Ishikawa (cell line): ENCODE data around the gene CPLANE1.

Source experiments
- CEBPB ChIP-seq: IDR thresholded peaks from 2 replicates; pipeline ENCODE4 v1.6.1; 2012
- CREB1 ChIP-seq: IDR thresholded peaks from 2 replicates; pipeline ENCODE4 v1.6.1; 2012; ENCODE audit warnings: low read depth
- EGR1 ChIP-seq: IDR thresholded peaks from 2 replicates; pipeline ENCODE4 v1.6.1; 2012
- EP300 ChIP-seq: IDR thresholded peaks from 2 replicates; pipeline ENCODE4 v1.6.1; 2012; ENCODE audit warnings: borderline replicate concordance
- FOXM1 ChIP-seq: IDR thresholded peaks from 2 replicates; pipeline ENCODE4 v1.6.1; 2012; ENCODE audit warnings: low read depth, borderline replicate concordance
- MAX ChIP-seq: IDR thresholded peaks from 2 replicates; pipeline ENCODE4 v1.6.1; 2012
- NFIC ChIP-seq: IDR thresholded peaks from 2 replicates; pipeline ENCODE4 v1.6.1; 2012
- RAD21 ChIP-seq: IDR thresholded peaks from 2 replicates; pipeline ENCODE4 v1.6.1; 2012; ENCODE audit warnings: low read depth
- TAF1 ChIP-seq: IDR thresholded peaks from 2 replicates; pipeline ENCODE4 v1.6.1; 2012; ENCODE audit warnings: low read depth, mild to moderate bottlenecking
- TEAD4 ChIP-seq: IDR thresholded peaks from 2 replicates; pipeline ENCODE4 v1.6.1; 2012
- YY1 ChIP-seq: IDR thresholded peaks from 2 replicates; pipeline ENCODE4 v1.6.1; 2012; ENCODE audit warnings: low read depth
- ZBTB7A ChIP-seq: IDR thresholded peaks from 2 replicates; pipeline ENCODE4 v1.6.1; 2012; ENCODE audit warnings: low read depth
- TF ChIP-seq, protein P1 (sequence below): IDR thresholded peaks from 2 replicates; pipeline ENCODE4 v1.6.1; 2012; ENCODE audit warnings: low read depth, mild to moderate bottlenecking
- TF ChIP-seq, protein P2 (sequence below): IDR thresholded peaks from 2 replicates; pipeline ENCODE4 v1.6.1; 2012

Gene CPLANE1

DNA sequence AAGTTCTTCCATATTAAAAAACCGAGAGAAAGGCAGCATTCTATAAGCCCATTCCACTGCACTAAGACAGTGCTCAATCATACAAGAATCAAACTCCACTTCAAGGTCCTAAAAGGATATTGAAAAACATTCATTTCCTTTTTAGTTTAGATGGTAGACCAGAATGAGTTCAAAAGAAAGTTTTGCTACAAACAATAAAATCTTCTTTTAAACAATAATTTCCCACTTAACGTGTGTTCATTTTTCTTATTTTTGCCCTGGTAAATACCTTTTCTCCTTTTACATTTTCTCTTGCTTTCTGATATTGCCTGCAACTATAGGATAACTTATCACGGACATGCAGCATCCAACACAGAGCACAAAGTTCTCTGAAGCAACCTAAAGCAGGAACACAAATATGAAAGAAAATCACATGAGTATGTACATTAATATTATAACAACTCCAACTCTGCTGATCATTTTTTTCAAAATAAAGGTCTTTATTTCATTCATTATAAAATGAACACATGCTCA lies 61.7 kb downstream of the CPLANE1 start:
- TF ChIP-seq, protein P1, sequence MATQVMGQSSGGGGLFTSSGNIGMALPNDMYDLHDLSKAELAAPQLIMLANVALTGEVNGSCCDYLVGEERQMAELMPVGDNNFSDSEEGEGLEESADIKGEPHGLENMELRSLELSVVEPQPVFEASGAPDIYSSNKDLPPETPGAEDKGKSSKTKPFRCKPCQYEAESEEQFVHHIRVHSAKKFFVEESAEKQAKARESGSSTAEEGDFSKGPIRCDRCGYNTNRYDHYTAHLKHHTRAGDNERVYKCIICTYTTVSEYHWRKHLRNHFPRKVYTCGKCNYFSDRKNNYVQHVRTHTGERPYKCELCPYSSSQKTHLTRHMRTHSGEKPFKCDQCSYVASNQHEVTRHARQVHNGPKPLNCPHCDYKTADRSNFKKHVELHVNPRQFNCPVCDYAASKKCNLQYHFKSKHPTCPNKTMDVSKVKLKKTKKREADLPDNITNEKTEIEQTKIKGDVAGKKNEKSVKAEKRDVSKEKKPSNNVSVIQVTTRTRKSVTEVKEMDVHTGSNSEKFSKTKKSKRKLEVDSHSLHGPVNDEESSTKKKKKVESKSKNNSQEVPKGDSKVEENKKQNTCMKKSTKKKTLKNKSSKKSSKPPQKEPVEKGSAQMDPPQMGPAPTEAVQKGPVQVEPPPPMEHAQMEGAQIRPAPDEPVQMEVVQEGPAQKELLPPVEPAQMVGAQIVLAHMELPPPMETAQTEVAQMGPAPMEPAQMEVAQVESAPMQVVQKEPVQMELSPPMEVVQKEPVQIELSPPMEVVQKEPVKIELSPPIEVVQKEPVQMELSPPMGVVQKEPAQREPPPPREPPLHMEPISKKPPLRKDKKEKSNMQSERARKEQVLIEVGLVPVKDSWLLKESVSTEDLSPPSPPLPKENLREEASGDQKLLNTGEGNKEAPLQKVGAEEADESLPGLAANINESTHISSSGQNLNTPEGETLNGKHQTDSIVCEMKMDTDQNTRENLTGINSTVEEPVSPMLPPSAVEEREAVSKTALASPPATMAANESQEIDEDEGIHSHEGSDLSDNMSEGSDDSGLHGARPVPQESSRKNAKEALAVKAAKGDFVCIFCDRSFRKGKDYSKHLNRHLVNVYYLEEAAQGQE, result no peak
- TF ChIP-seq, protein P2, sequence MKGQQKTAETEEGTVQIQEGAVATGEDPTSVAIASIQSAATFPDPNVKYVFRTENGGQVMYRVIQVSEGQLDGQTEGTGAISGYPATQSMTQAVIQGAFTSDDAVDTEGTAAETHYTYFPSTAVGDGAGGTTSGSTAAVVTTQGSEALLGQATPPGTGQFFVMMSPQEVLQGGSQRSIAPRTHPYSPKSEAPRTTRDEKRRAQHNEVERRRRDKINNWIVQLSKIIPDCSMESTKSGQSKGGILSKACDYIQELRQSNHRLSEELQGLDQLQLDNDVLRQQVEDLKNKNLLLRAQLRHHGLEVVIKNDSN, result no peak
- TF ChIP-seq YY1, result no peak
- TF ChIP-seq TEAD4, result no peak
- TF ChIP-seq CEBPB, result no peak

- TF ChIP-seq NFIC, result no peak
- no peak for TF ChIP-seq FOXM1
- no peak for TF ChIP-seq EP300
- no peak for TF ChIP-seq EGR1
- no peak for TF ChIP-seq ZBTB7A
- no peak for TF ChIP-seq CEBPB
- TF ChIP-seq RAD21, result no peak
Observed at GRCh38 chr5:37184748-37185364, 64.3 kb downstream of the CPLANE1 start.

- TF ChIP-seq YY1, result no peak
- TF ChIP-seq, protein P1, result no peak
- TF ChIP-seq, protein P2, result no peak
- TF ChIP-seq TAF1, result no peak
Observed at GRCh38 chr5:37182667-37183066, 66.5 kb downstream of the CPLANE1 start.

DNA sequence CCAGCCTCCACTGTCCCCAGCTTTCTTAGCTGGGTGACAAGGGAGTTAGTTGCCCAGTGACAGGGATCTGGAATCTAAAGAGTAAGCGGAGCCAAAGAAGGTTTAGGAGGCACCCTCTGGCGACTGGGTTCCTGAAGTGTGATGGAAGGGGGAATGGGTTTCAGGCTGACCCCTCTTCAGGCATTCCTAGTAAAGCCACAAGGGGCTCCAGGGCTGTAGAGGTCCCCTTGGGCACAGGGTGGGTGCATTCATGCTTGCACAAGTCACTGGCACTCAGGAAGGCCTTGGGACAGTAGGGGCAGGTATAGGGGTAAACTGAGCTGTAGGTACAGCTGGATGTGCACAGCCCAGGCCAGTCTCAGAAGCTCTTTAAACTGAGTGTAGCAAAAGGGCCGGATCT lies 74.2 kb downstream of the CPLANE1 start:
- TF ChIP-seq EGR1 (no peak), FOXM1 (no peak), MAX (no peak), EP300 (no peak), TEAD4 (no peak), YY1 (no peak), NFIC (no peak), TAF1 (no peak), RAD21 (no peak)

DNA sequence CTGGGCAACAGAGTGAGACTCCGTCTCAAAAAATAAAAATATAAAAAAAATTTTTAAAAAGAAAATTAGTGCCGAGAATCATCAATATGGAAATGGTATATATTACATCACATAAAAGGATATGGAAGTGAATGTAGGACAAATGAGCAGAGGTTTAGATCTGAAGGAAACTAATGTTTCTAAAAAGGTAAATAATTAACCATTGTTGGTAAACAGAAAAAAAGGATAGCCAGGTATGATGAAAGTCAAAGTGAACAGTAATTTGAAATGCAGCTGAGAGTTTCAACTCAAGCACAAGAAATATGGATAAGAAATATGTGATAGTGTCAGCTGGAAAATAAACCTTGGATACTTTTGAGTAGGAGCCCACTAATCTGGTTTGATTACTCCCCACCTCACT lies 76.2 kb downstream of the CPLANE1 start:
- TF ChIP-seq EP300, result no peak
- no peak for TF ChIP-seq CREB1
- no peak for TF ChIP-seq TAF1
- no peak for TF ChIP-seq RAD21
- no peak for TF ChIP-seq FOXM1
- TF ChIP-seq, protein P2, result no peak
- no peak for TF ChIP-seq ZBTB7A

DNA sequence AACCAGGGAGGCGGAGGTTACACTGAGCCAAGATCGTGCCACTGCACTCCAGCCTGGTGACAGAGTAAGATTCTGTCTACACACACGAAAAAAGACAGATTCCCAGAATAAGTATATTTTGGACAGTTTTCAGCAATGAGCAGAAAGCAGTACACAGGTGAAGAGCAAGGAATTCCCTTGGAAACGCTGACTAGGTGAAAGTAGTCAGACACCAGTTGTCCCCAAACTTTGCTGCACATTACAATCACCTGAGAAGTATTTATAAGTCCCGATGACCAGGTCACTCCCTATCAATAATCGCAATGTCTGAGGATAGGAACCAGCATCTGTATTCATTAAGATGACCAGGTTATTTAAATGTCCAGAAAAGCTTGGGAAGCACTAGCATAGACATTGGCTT lies 78.3 kb downstream of the CPLANE1 start:
- TF ChIP-seq CEBPB (no peak), CREB1 (no peak), FOXM1 (no peak), NFIC (no peak), EGR1 (no peak), ZBTB7A (no peak), MAX (no peak)

DNA sequence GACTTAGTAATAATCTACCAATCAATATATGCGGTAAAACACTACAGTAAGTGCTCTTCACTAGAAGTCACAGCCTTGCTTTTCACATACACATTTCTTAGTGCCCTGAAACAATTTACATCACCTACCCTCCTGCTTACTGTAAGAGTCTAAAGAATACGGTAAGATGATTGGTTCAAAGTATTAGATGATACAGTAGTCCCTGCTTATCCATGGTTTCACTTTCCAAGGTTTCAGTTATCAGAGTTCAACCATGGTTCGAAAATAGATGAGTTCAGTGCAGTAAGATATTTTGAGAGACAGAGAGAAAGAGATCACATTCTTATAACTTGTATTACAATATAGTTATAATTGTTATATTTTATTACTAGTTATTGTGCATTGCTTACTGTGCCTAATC lies 83.0 kb downstream of the CPLANE1 start:
- TF ChIP-seq EGR1 (no peak), CEBPB (no peak)
